IMR-90 (cell line): ENCODE data around the gene SH2D7. TPM values are rescaled to one million over a fixed set of nuclear protein-coding genes. Genes with fewer than 3 reads are reported as not detected.

Experiments used
- ATAC-seq: fragments of 200-7000 bp; cut with Tn5 transposase; 2 replicates; pipeline ENCODE4 v1.9.1; 2020; ENCODE audit warnings: low read depth, mild to moderate bottlenecking, moderate library complexity
- BruUV-seq: library from RNA; stranded (reverse); fragments of 400-500 nt; replicated peaks from 2 replicates; lab custom pipeline; 2021; lab: Mats Ljungman, UMichigan
- CTCF ChIA-PET: fragments of 300-600 bp; formaldehyde crosslinking; extraction: SDS; loops from one replicate; lab custom pipeline; 2021; ENCODE audit warnings: antibody characterized with exemption; lab: Yijun Ruan, JAX
- POLR2A ChIA-PET: fragments of 300-600 bp; sonication (Branson Sonifier 250); formaldehyde crosslinking; loops from one replicate; lab custom pipeline; 2022; ENCODE audit warnings: antibody characterized with exemption; ENCODE audit not compliant: unreplicated experiment; lab: Charles Lee
- DNase-seq: peaks from one replicate; pipeline ENCODE4 v3.0.0; 2013
- H2AFZ ChIP-seq: replicated peaks from 2 replicates; pipeline ENCODE3; 2013; ENCODE audit warnings: low read length, mild to moderate bottlenecking; ENCODE audit not compliant: poor library complexity
- H2AK5ac ChIP-seq: 2 replicates; pipeline ENCODE4 v1.6.1; 2013; ENCODE audit warnings: low read depth, low read length, inconsistent platforms
- H2AK9ac ChIP-seq: replicated peaks from 2 replicates; pipeline ENCODE3; 2013; ENCODE audit warnings: mild to moderate bottlenecking, low read depth, low read length, moderate library complexity; ENCODE audit not compliant: poor library complexity
- H2BK120ac ChIP-seq: 2 replicates; pipeline ENCODE4 v1.6.1; 2013; ENCODE audit warnings: low read depth, low read length, inconsistent platforms
- H2BK15ac ChIP-seq: 3 replicates; pipeline ENCODE4 v1.6.1; 2013; ENCODE audit warnings: low read depth, low read length, inconsistent platforms
- H2BK20ac ChIP-seq: 2 replicates; pipeline ENCODE4 v1.6.1; 2013; ENCODE audit warnings: low read depth, mild to moderate bottlenecking, inconsistent platforms, low read length, moderate library complexity
- H2BK5ac ChIP-seq: 2 replicates; pipeline ENCODE4 v1.6.1; 2013; ENCODE audit warnings: mild to moderate bottlenecking, low read depth, low read length, inconsistent platforms; ENCODE audit not compliant: poor library complexity, severe bottlenecking
- H3K14ac ChIP-seq: replicated peaks from 2 replicates; pipeline ENCODE4 v1.6.1; 2013; ENCODE audit warnings: low read depth, low read length, inconsistent platforms
- H3K18ac ChIP-seq: 2 replicates; pipeline ENCODE4 v1.6.1; 2013; ENCODE audit warnings: low read depth, low read length, control low read depth
- H3K23ac ChIP-seq: 2 replicates; pipeline ENCODE4 v1.6.1; 2013; ENCODE audit warnings: low read depth, low read length, inconsistent platforms
- H3K27ac ChIP-seq: 2 replicates; pipeline ENCODE4 v1.5.1; 2013; ENCODE audit warnings: mild to moderate bottlenecking, control low read depth, low read length; ENCODE audit not compliant: insufficient read depth
- H3K27me3 ChIP-seq: 2 replicates; pipeline ENCODE4 v1.6.1; 2013; ENCODE audit warnings: low read length; ENCODE audit not compliant: control insufficient read depth, insufficient read depth
- H3K36me3 ChIP-seq: 2 replicates; pipeline ENCODE4 v1.6.1; 2013; ENCODE audit warnings: low read length, mixed read lengths; ENCODE audit not compliant: control insufficient read depth, insufficient read depth
- H3K4ac ChIP-seq: 2 replicates; pipeline ENCODE4 v1.6.1; 2013; ENCODE audit warnings: low read depth, low read length, inconsistent platforms
- H3K4me1 ChIP-seq: 2 replicates; pipeline ENCODE4 v1.6.1; 2013; ENCODE audit warnings: low read length, mixed read lengths; ENCODE audit not compliant: control insufficient read depth, insufficient read depth
- H3K4me2 ChIP-seq: 2 replicates; pipeline ENCODE4 v1.6.1; 2013; ENCODE audit warnings: low read depth, mild to moderate bottlenecking, control low read depth, low read length, moderate library complexity
- H3K4me3 ChIP-seq: 2 replicates; pipeline ENCODE4 v1.5.1; 2013; ENCODE audit warnings: low read depth, mild to moderate bottlenecking, control low read depth, low read length, moderate library complexity; ENCODE audit not compliant: insufficient read depth
- H3K56ac ChIP-seq: 2 replicates; pipeline ENCODE4 v1.6.1; 2013; ENCODE audit warnings: low read length, inconsistent platforms; ENCODE audit not compliant: insufficient read depth; ENCODE audit errors: extremely low read depth
- H3K79me1 ChIP-seq, 2 experiments: 2 replicates each; pipeline ENCODE4 v1.6.1; 2013; ENCODE audit warnings: low read length in 2 of 2, inconsistent platforms in 1 of 2, low read depth in 1 of 2
- H3K9ac ChIP-seq: 2 replicates; pipeline ENCODE4 v1.6.1; 2013; ENCODE audit warnings: low read depth, low read length, control low read depth
- H3K9me1 ChIP-seq: 2 replicates; pipeline ENCODE4 v1.6.1; 2013; ENCODE audit warnings: low read length, inconsistent platforms; ENCODE audit not compliant: insufficient read depth
- H3K9me3 ChIP-seq: 2 replicates; pipeline ENCODE4 v1.6.1; 2013; ENCODE audit warnings: low read length; ENCODE audit not compliant: control insufficient read depth, insufficient read depth
- H4K20me1 ChIP-seq: 2 replicates; pipeline ENCODE4 v1.6.1; 2013; ENCODE audit warnings: low read length, inconsistent platforms; ENCODE audit not compliant: insufficient read depth
- H4K5ac ChIP-seq: 2 replicates; pipeline ENCODE4 v1.6.1; 2013; ENCODE audit warnings: mild to moderate bottlenecking, low read depth, low read length, control low read depth
- H4K8ac ChIP-seq, 2 experiments: 2 replicates each; pipeline ENCODE4 v1.6.1; 2013; ENCODE audit warnings: low read depth in 2 of 2, low read length in 2 of 2, control low read depth in 1 of 2, inconsistent platforms in 1 of 2
- H4K91ac ChIP-seq: 2 replicates; pipeline ENCODE4 v1.6.1; 2013; ENCODE audit warnings: low read depth, low read length, inconsistent platforms; ENCODE audit not compliant: insufficient read depth
- BHLHE40 ChIP-seq: fragments of 150-350 bp; IDR thresholded peaks from 2 replicates; pipeline ENCODE4 v1.6.1; 2016; ENCODE audit warnings: mild to moderate bottlenecking, low read depth, low read length
- CEBPB ChIP-seq: IDR thresholded peaks from 2 replicates; pipeline ENCODE4 v1.6.1; 2012; ENCODE audit warnings: low read depth, low read length, improper control_type of control experiment
- CHD1 ChIP-seq: IDR thresholded peaks from 2 replicates; pipeline ENCODE4 v1.6.1; 2012; ENCODE audit warnings: low read depth, low read length, improper control_type of control experiment
- CTCF ChIP-seq: conservative IDR thresholded peaks from 2 replicates; pipeline ENCODE4 v1.5.1; 2012; ENCODE audit warnings: mild to moderate bottlenecking, low read depth, low read length, improper control_type of control experiment
- FOS ChIP-seq: fragments of 150-350 bp; IDR thresholded peaks from 2 replicates; pipeline ENCODE4 v1.6.1; 2016; ENCODE audit warnings: low read depth, low read length
- POLR2A ChIP-seq: IDR thresholded peaks from 2 replicates; pipeline ENCODE4 v1.6.1; 2012; ENCODE audit warnings: mild to moderate bottlenecking, low read depth, low read length
- RCOR1 ChIP-seq: IDR thresholded peaks from 2 replicates; pipeline ENCODE4 v1.6.1; 2012; ENCODE audit warnings: mild to moderate bottlenecking, low read length, improper control_type of control experiment; ENCODE audit not compliant: insufficient replicate concordance
- WGBS, 2 experiments: methylation state at CpG; one replicate each; pipeline versions ENCODE4 v1.1.5 to v1.1.7; 2013; ENCODE audit warnings: missing lambda C conversion rate in 2 of 2; ENCODE audit not compliant: insufficient read length in 1 of 2; ENCODE audit errors: extremely low coverage in 2 of 2; 5-methylcytosine and 5-hydroxymethylcytosine counted together
- dilution Hi-C: fragments of 300-500 bp; cut with HindIII; formaldehyde crosslinking; loops from one replicate; pipeline ENCODE4 v1.14.3; 2018; ENCODE audit warnings: low sequenced_read_pairs; ENCODE audit not compliant: unreplicated experiment
- in situ Hi-C: fragments of 300-500 bp; cut with MboI; formaldehyde crosslinking; loops from 3 replicates; pipeline ENCODE4 v1.14.3; 2019; ENCODE audit warnings: low sequenced_read_pairs, inconsistent platforms, mixed read lengths
- intact Hi-C: fragments of 100-400 bp; cut with micrococcal nuclease; formaldehyde crosslinking; loops from 2 replicates; pipeline ENCODE4 v1.10.0; 2022
- polyA plus RNA-seq, 3 experiments: library from polyadenylated mRNA; depleted of rRNA; stranded (reverse); fragments of >200 nt; gene quantifications; 2 replicates each; pipeline ENCODE4 v1.2.3, GENCODE V29; 2012; ENCODE audit warnings: low replicate concordance in 1 of 3
- total RNA-seq: library from RNA; depleted of rRNA; stranded (reverse); fragments of >200 nt; gene quantifications from 2 replicates; pipeline ENCODE4 v1.2.3, GENCODE V29; 2012

The SH2D7 gene
- total and polyA plus RNA-seq, 2 of the 4 experiments (the other 2 are of a cell fraction) = not detected

DNA sequence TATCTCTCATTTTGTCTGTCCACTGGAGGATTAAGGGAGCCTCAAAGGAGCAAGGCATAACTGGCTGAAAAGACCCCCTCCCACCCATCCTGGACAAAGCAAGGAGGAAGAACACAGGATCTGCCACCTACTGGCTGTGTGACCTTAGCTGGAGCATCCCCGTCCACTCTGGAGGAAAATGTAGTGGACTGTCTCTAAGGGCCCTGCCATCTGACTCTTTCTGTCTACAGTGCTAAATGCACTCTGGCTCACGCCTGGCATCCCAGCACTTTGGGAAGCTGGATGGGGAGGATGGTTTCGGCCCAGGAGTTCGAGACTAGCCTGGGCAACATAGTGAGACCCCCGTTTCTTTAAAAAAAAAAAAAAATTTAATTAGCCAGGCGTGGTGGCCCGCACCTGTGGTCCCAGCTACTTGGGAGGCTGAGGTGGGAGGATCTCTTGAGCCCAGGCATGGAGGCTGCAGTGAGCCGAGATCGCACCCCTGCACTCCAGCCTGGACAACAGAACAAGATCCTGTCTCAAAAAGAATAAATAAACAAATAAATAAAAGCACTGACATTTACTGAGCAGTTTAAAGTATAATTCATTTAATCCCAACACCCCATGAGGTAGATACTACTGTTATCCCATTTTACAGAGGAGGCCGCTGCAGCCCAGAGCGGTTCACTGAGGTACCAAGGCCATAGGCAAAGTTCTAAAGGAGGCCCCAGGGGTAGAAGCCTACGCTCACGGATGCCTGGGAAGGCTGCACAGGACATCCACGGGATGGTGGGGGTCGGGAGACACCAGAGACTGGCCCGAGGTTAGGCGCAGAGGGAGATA is 15.9 kb upstream of the SH2D7 start:
- dilution Hi-C loops = no loop called here
- peak overlapping the region; percentile 98 for H2AK5ac ChIP-seq
- peak overlapping the region; percentile 84 for H2BK5ac ChIP-seq
- H3K36me3 ChIP-seq = peaks cover 2% of the 10 kb centered on the region
- H3K4me1 ChIP-seq = peaks cover 9% of the 10 kb centered on the region
- peak overlapping the region; percentile 70 for H3K4me2 ChIP-seq
- H4K5ac ChIP-seq = peak overlapping the region; percentile 80
- H3K9me3 ChIP-seq = no peaks in the 10 kb centered on the region
- H3K4ac ChIP-seq = peak overlapping the region; percentile 90
- 27% methylated on average over 2 of the region's 17 CpGs; no CpG with 5 or more reads in 1 of the 2 experiments for WGBS, 2 experiments
- H4K91ac ChIP-seq = peak overlapping the region; percentile 85
- no TSS peak for BruUV-seq
- H4K20me1 ChIP-seq = peaks cover 16% of the 10 kb centered on the region
- TF ChIP-seq BHLHE40 (no peak), FOS (no peak), RCOR1 (no peak), CTCF (peak; percentile 19; the same call in 1 of the 2 replicates), CHD1 (no peak), CEBPB (no peak), POLR2A (peak; percentile 32)
- CTCF ChIA-PET = interaction anchor here (0.6 to 0.9 kb wide), 4 partner anchors 25 to 744 kb away, joined by 3 to 4 read pairs (median 4); no protein-coding TSS in a partner anchor
- H3K27me3 ChIP-seq = no peaks in the 10 kb centered on the region
- ATAC-seq (no peak), DNase-seq (no peak)
- peak overlapping the region; percentile 83 for H2BK120ac ChIP-seq
- in situ Hi-C loops = no loop called here
- H2AFZ ChIP-seq = peak overlapping the region; percentile 92
- H3K56ac ChIP-seq = peak overlapping the region; percentile 64; the same call in 1 of the 2 replicates
- peak overlapping the region; percentile 80 for H3K18ac ChIP-seq
- H3K79me1 ChIP-seq = peaks cover 14 to 41% of the 10 kb centered on the region in 2 experiments
- H3K27ac ChIP-seq = peak overlapping the region; percentile 97
- POLR2A ChIA-PET = no interaction called here
- peak overlapping the region; percentile 73 to 83 for H4K8ac ChIP-seq
- peak overlapping the region; percentile 67 for H2BK20ac ChIP-seq
- H2AK9ac ChIP-seq = peak overlapping the region; percentile 96
- intact Hi-C loops = no loop called here
- H3K14ac ChIP-seq = peak overlapping the region; percentile 96
- H3K23ac ChIP-seq = peak overlapping the region; percentile 94
- H2BK15ac ChIP-seq = peak overlapping the region; percentile 96
- peak overlapping the region; percentile 77 for H3K4me3 ChIP-seq
- peak overlapping the region; percentile 92 for H3K9ac ChIP-seq
- peaks cover 17% of the 10 kb centered on the region for H3K9me1 ChIP-seq
